NT2/D1 (cell line): ENCODE data around the gene BEND7.

Source experiments
- SUZ12 ChIP-seq: IDR thresholded peaks from 2 replicates; pipeline ENCODE4 v1.6.1; 2011; ENCODE audit not compliant: insufficient read length, insufficient read depth; ENCODE audit errors: extremely low read depth
- YY1 ChIP-seq: IDR thresholded peaks from 2 replicates; pipeline ENCODE4 v1.6.1; 2011; ENCODE audit not compliant: insufficient read length, insufficient read depth
- ZNF274 ChIP-seq: IDR thresholded peaks from 2 replicates; pipeline ENCODE4 v1.6.1; 2011; ENCODE audit warnings: mild to moderate bottlenecking, low read depth, low read length

GRCh38 chr10:13396369-13396768 is 132.4 kb downstream of the BEND7 start:
- TF ChIP-seq YY1, result no peak
- TF ChIP-seq ZNF274, result no peak
- no peak for TF ChIP-seq SUZ12
